NB4 (cell line): ENCODE measurements around the gene NPTXR.

Experiments
- DNase-seq: peaks from one replicate; pipeline ENCODE4 v3.0.0; 2010; ENCODE audit warnings: low read depth
- H3K4me3 ChIP-seq: one replicate; pipeline ENCODE4 v1.5.1; 2011; ENCODE audit warnings: mild to moderate bottlenecking, low read depth, low read length, moderate library complexity
- CTCF ChIP-seq: IDR thresholded peaks from one replicate; pipeline ENCODE4 v1.5.1; 2012; ENCODE audit warnings: low read depth, low read length
- MAX ChIP-seq: IDR thresholded peaks from 2 replicates; pipeline ENCODE4 v1.6.1; 2011; ENCODE audit warnings: low read depth, low read length
- MYC ChIP-seq: IDR thresholded peaks from 2 replicates; pipeline ENCODE4 v1.6.1; 2011; ENCODE audit warnings: low read depth, low read length
- POLR2A ChIP-seq: IDR thresholded peaks from 2 replicates; pipeline ENCODE4 v1.6.1; 2011; ENCODE audit warnings: mild to moderate bottlenecking; ENCODE audit not compliant: insufficient read length; ENCODE audit errors: extremely low read depth

NPTXR gene

GRCh38 chr22:38873469-38874411 is 29.9 kb upstream of the NPTXR start:
- H3K4me3 ChIP-seq: no peak overlapping the region
- no peak for DNase-seq
- TF ChIP-seq MYC: no peak
- TF ChIP-seq POLR2A: no peak
- TF ChIP-seq MAX: no peak

GRCh38 chr22:38872831-38873248 is 29.0 kb upstream of the NPTXR start:
- TF ChIP-seq MYC: no peak
- no peak for TF ChIP-seq MAX
- peak overlapping the region; percentile 57 for H3K4me3 ChIP-seq
- peak; percentile 35 for DNase-seq

GRCh38 chr22:38872172-38872830 is 28.5 kb upstream of the NPTXR start, which contains the start of gene CBX6:
Gene CBX6, minus strand, starts transcription at chr22:38872216. Its CDS starts 26 bp downstream, at chr22:38872190.
- DNase-seq: peak; percentile 91
- TF ChIP-seq CTCF (no peak), POLR2A (peak; percentile 57), MYC (peak; percentile 10; the same call in 1 of the 2 replicates), MAX (peak; percentile 62)
- peak within 1 kb of the TSS; percentile 66 for H3K4me3 ChIP-seq

- DNase-seq: peak; percentile 41
- H3K4me3 ChIP-seq: peak overlapping the region; percentile 66
- TF ChIP-seq POLR2A (no peak), MAX (no peak)
These were observed 27.7 kb upstream of the NPTXR start for GRCh38 chr22:38871360-38872171.

GRCh38 chr22:38870791-38871359 is 27.0 kb upstream of the NPTXR start:
- H3K4me3 ChIP-seq: peak overlapping the region; percentile 66
- no peak for DNase-seq
- TF ChIP-seq POLR2A (no peak), CTCF (no peak), MYC (no peak), MAX (no peak)

- H3K4me3 ChIP-seq: no peak overlapping the region
- DNase-seq: peak; percentile 84
- TF ChIP-seq MYC (no peak), MAX (peak; percentile 65), CTCF (peak; percentile 85)
These were observed 26.5 kb upstream of the NPTXR start for GRCh38 chr22:38870312-38870741.
